NCI-H146 (cell line): ENCODE measurements around the gene STT3B.
"Not testable (repeated sequence)": the region's sequence is repeated elsewhere in the genome, so short reads cannot be mapped to it uniquely, and the experiment has no call there.

Experiments used
- DNase-seq: peaks from one replicate; lab custom pipeline; 2025; lab: John Stamatoyannopoulos, UW

Gene STT3B

GRCh38 chr3:31532587-31533168 lies at the start of gene STT3B:
STT3B (plus strand) TSS chr3:31532925; CDS start chr3:31532999, 74 bp downstream.
- DNase-seq, result peak; percentile 90

- no peak for DNase-seq
Measured at GRCh38 chr3:31483776-31484175, 48.9 kb upstream of the STT3B start.

GRCh38 chr3:31485196-31485595 lies 47.5 kb upstream of the STT3B start:
- no peak for DNase-seq

GRCh38 chr3:31486865-31487533 lies 45.7 kb upstream of the STT3B start:
- no peak for DNase-seq

- DNase-seq, result no peak
Measured at GRCh38 chr3:31488475-31489017, 44.2 kb upstream of the STT3B start.

- no peak for DNase-seq
Measured at GRCh38 chr3:31490502-31490901, 42.2 kb upstream of the STT3B start.

GRCh38 chr3:31491660-31492059 lies 41.1 kb upstream of the STT3B start:
- no peak for DNase-seq

GRCh38 chr3:31493149-31493548 lies 39.6 kb upstream of the STT3B start:
- DNase-seq, result no peak

- no peak for DNase-seq
Measured at GRCh38 chr3:31495971-31496665, 36.6 kb upstream of the STT3B start.

GRCh38 chr3:31498791-31499190 lies 33.9 kb upstream of the STT3B start:
- DNase-seq, result no peak

GRCh38 chr3:31499281-31499680 lies 33.4 kb upstream of the STT3B start:
- no peak for DNase-seq

GRCh38 chr3:31502803-31503221 lies 29.9 kb upstream of the STT3B start:
- no peak for DNase-seq

- peak; percentile 34 for DNase-seq
Measured at GRCh38 chr3:31503456-31503855, 29.3 kb upstream of the STT3B start.

- no peak for DNase-seq
Measured at GRCh38 chr3:31504230-31504629, 28.5 kb upstream of the STT3B start.

- DNase-seq, result no peak
Measured at GRCh38 chr3:31505371-31506048, 27.2 kb upstream of the STT3B start.

- DNase-seq, result not testable (repeated sequence)
Measured at GRCh38 chr3:31506515-31506914, 26.2 kb upstream of the STT3B start.

GRCh38 chr3:31508452-31509146 lies 24.1 kb upstream of the STT3B start:
- no peak for DNase-seq

GRCh38 chr3:31509147-31509728 lies 23.5 kb upstream of the STT3B start:
- no peak for DNase-seq

- no peak for DNase-seq
Measured at GRCh38 chr3:31514570-31514969, 18.2 kb upstream of the STT3B start.

- no peak for DNase-seq
Measured at GRCh38 chr3:31515486-31516284, 17.0 kb upstream of the STT3B start.

GRCh38 chr3:31516757-31517156 lies 16.0 kb upstream of the STT3B start:
- DNase-seq, result no peak
